ENCODE measurements around the gene FLNA. TPM values are rescaled to one million over a fixed set of nuclear protein-coding genes. Genes with fewer than 3 reads are reported as not detected.
"Not testable (repeated sequence)": the region's sequence is repeated elsewhere in the genome, so short reads cannot be mapped to it uniquely, and the experiment has no call there.

The FLNA gene
- total RNA-seq, 2 experiments from 2014 or later, result 985 to 994 TPM

DNA sequence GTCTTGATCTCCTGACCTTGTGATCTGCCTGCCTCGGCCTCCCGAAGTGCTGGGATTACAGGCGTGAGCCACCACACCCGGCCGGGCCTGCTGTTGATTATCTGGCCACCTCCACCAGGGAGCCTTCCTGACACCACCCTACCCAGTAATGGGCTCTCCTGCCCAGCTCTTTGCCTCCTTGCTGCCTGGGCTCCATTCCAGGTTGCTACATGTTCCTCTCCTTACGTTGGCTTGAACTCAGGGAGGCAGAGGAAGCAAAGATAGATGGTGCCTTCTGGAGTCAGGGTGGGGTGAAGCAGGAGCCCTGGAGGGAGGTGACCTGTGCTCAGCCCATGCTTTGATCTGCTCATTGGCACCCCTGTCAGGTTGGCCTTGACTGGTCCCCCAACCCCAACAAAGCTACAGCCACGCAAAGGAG lies 26.3 kb downstream of the FLNA start:
- H3K27me3 Mint-ChIP-seq, result no peaks in the 10 kb centered on the region
- no peak overlapping the region for H3K4me3 Mint-ChIP-seq
- peaks cover 20% of the 10 kb centered on the region for H3K4me1 Mint-ChIP-seq

GRCh38 chrX:154343620-154344019 lies 30.8 kb downstream of the FLNA start:
- H3K27me3 Mint-ChIP-seq, H3K36me3 Mint-ChIP-seq, H3K9me3 Mint-ChIP-seq, H3K27ac Mint-ChIP-seq, H3K4me3 Mint-ChIP-seq, DNase-seq, POLR2A ChIA-PET: not testable (repeated sequence)
- H3K4me1 Mint-ChIP-seq, result peaks cover 10% of the 10 kb centered on the region
- ATAC-seq (ENCODE audit: low read depth), result peak; percentile 18

More for the DNA sequence above, 26.3 kb downstream of the FLNA start:
- DNase-seq (no peak), ATAC-seq (ENCODE audit: low read depth) (no peak)
- Mint-ChIP-seq H3K36me3 (no peaks in the 10 kb centered on the region), H3K27ac (peak overlapping the region; percentile 78), H3K9me3 (no peaks in the 10 kb centered on the region)
- POLR2A ChIA-PET, result interaction anchor here (1.0 to 3.0 kb wide), 4 partner anchors 21 to 50 kb away, joined by 3 to 13 read pairs (median 6); partner anchors contain the start of gene FLNA

DNA sequence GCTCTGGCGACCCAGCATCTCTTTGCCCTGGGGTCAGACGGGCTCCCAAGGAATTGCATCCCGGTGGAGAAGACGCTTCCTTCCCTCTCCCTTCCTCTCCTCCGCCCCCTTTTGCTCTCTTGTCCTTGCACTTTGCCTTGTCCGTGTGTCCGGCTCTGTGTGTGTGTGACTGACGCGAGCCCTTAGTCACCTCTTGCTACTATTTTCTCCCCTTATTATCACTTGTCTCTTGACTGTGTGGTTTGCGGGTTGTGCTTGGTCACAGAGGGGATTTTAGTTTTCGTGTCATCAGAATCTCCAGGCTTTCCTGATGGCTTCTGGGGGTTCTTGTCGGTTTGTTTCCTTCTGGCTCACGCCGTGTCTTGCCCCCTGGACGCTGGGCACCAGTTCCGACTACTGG lies 31.4 kb downstream of the FLNA start:
- H3K36me3 Mint-ChIP-seq; H3K27me3 Mint-ChIP-seq; H3K4me1 Mint-ChIP-seq; H3K9me3 Mint-ChIP-seq; ATAC-seq (ENCODE audit: low read depth); DNase-seq; H3K27ac Mint-ChIP-seq; POLR2A ChIA-PET; H3K4me3 Mint-ChIP-seq: not testable (repeated sequence)

DNA sequence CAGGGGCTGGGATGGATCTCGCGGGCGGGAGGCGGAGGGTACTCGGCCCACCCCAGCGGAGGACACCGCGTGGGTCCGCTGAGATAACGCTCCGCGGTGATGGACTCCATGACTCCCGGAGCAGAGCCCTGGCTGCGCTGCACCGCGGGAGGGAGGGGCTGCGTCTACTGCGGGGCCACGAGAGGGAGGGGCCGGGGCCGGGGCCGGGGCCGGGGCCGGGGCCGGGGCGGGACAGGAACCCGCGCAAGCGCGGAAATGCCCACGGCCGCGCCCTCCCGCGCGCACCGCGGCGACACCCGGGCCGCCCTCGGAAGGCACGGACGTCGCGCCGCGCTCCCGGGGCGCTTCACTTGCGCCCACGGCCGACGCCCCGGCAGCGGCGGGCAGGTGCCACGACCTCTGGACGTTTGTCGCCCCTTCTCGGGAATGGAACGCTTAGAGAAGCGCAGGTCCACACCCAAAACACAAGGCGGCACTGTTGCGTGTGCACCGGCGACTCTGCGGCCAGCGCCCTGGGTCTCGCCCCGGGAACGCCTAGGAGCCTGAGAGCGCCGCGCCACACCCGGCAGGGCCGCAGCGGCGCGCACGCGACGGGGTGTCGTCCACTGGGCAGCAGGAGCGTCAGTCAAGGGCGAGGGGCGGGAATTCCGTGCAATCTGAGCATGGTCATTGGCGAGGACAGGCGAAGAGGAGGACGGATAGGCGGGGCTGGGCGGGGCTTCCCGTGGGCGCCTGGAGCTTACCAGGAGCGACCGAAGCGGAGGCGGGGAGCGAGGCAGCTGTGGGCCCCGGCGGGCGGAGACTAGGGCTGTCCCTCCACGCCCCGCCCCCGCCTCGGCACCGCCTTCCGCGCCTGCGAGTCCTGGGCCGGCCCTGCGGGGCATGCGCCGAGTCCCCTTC lies 32.8 kb downstream of the FLNA start:
- H3K36me3 Mint-ChIP-seq, H3K4me3 Mint-ChIP-seq, H3K27ac Mint-ChIP-seq, H3K27me3 Mint-ChIP-seq, H3K4me1 Mint-ChIP-seq, H3K9me3 Mint-ChIP-seq, POLR2A ChIA-PET, DNase-seq: not testable (repeated sequence)
- peak; percentile 85 for ATAC-seq (ENCODE audit: low read depth)

DNA sequence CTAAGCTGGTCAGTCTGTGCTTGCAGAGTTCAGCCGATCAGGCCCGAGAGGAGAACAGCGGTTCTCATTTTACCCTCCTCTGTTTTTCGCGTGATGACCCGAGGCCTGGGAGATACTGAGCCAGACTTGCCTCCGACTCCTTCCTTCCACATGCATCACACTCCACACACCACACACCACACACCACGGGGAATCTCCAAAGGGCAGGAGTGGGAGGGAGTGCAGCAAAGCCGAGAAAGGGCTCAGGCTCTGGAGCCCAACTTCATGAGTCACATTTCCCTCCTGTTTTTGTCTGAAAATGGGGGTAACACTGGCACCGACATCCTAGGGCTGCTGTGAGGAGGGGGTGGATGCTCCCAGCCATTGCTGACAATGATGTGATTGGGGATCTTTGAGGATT lies 39.9 kb downstream of the FLNA start:
- H3K27ac Mint-ChIP-seq, result peak overlapping the region; percentile 87
- DNase-seq, result no peak
- H3K4me1 Mint-ChIP-seq, result peaks cover 12% of the 10 kb centered on the region
- H3K9me3 Mint-ChIP-seq, result no peaks in the 10 kb centered on the region
- no peaks in the 10 kb centered on the region for H3K36me3 Mint-ChIP-seq
- POLR2A ChIA-PET, result no interaction called here
- H3K4me3 Mint-ChIP-seq, result no peak overlapping the region
- H3K27me3 Mint-ChIP-seq, result no peaks in the 10 kb centered on the region
- no peak for ATAC-seq (ENCODE audit: low read depth)

DNA sequence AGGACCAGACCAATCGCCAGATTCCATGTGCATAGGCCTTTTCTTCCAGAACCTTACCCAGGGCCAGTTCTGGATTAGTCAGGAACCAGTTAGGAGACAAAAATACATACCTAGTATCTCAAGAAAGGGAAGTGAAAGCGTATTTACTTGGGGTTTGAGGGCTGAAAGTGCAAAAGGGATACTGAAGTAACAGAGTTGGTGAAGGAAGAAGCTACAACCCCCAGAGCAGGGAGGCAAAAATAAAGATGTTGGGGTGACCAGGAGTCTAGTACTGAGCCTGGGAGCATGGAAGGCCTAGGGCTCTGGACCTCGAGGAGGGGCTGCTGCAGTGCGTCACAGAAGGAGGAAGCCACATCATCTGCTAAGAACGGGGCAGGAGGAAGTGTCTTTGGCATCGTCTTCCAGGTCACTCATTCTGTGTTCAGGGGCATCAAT lies 40.6 kb downstream of the FLNA start:
- ATAC-seq (ENCODE audit: low read depth), result peak; percentile 42
- DNase-seq, result no peak
- H3K36me3 Mint-ChIP-seq, result no peaks in the 10 kb centered on the region

GRCh38 chrX:154333116-154333515 lies 41.3 kb downstream of the FLNA start:
- Mint-ChIP-seq H3K9me3 (no peaks in the 10 kb centered on the region), H3K4me3 (no peak overlapping the region), H3K27me3 (no peaks in the 10 kb centered on the region), H3K4me1 (peaks cover 14% of the 10 kb centered on the region), H3K27ac (no peak overlapping the region), H3K36me3 (no peaks in the 10 kb centered on the region)
- ATAC-seq (ENCODE audit: low read depth) (no peak), DNase-seq (no peak)
- POLR2A ChIA-PET, result interaction anchor here (0.7 kb wide), 1 partner anchor 78 kb away, joined by 3 read pairs; no protein-coding TSS in a partner anchor

More for the DNA sequence above, 40.6 kb downstream of the FLNA start:
- no peaks in the 10 kb centered on the region for H3K9me3 Mint-ChIP-seq
- H3K4me1 Mint-ChIP-seq, result peaks cover 12% of the 10 kb centered on the region
- peak overlapping the region; percentile 87 for H3K27ac Mint-ChIP-seq
- POLR2A ChIA-PET, result no interaction called here
- H3K27me3 Mint-ChIP-seq, result no peaks in the 10 kb centered on the region
- H3K4me3 Mint-ChIP-seq, result peak overlapping the region; percentile 50

DNA sequence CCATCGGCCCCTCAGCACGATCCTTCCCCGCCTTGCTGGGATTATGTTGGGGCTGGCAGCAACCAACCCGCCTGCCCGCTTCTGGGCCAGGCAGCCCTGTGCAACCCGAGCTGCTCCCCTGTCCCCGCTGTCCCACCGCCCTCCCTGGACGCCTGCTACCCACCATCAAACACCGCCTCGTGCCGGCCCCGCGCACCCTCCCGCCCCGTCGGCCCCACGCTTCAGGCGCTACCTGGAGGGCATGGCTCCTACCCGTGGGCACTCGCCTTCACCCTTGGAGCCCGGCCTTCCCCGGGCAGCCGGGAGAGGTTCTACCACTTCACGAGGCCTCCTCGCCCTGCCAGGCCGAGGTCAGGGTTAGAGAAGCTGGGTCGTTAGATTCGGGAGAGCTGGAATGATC lies 41.9 kb downstream of the FLNA start:
- no peak overlapping the region for H3K4me3 Mint-ChIP-seq
- H3K9me3 Mint-ChIP-seq, result no peaks in the 10 kb centered on the region
- H3K4me1 Mint-ChIP-seq, result peaks cover 18% of the 10 kb centered on the region
- DNase-seq (no peak), ATAC-seq (ENCODE audit: low read depth) (no peak)
- no peaks in the 10 kb centered on the region for H3K36me3 Mint-ChIP-seq
- H3K27me3 Mint-ChIP-seq, result no peaks in the 10 kb centered on the region
- POLR2A ChIA-PET, result interaction anchor here (0.7 kb wide), 1 partner anchor 78 kb away, joined by 3 read pairs; no protein-coding TSS in a partner anchor
- no peak overlapping the region for H3K27ac Mint-ChIP-seq

DNA sequence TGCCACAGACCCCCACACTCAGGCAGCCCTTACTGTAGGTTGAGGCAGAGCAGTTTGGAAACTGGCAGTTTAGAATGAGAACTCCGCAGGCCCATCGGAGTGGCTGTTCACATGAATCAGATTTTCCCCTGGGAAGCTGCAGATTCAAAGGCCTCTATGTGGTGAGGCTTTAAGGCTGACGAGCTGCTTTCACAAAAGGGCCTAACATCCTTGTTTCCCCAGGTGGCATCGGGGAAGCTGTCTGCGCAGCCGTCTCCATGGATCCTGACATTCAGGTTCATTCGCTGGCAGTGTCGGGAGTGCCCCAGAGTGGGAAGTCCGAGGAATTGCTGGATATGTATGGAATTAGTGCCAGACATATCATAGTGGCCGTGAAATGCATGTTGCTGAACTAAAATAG lies 45.1 kb downstream of the FLNA start:
- Mint-ChIP-seq H3K4me1 (peaks cover 32% of the 10 kb centered on the region), H3K9me3 (no peaks in the 10 kb centered on the region), H3K27ac (no peak overlapping the region), H3K36me3 (no peaks in the 10 kb centered on the region), H3K4me3 (no peak overlapping the region), H3K27me3 (no peaks in the 10 kb centered on the region)
- POLR2A ChIA-PET, result no interaction called here
- DNase-seq, result no peak
- ATAC-seq (ENCODE audit: low read depth), result no peak

DNA sequence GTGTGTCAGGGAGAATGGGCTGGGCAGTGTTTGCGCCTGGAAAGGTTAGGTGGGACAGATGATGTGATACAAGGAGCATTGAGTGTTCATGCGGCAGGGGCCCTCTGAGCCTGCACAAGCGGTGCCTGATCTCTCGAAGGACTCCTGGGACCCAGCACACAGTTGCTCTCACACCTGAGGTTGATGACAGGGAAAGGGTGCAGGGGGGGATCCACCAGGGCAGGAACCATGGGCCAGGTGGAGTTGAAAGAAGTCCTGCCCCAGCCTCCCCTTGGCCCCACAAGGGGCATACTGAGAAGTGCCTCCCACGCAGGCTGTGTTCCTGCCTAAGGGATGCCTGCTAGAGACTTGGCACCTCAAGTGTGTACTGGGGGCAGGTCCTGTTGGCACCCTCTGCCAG lies 45.8 kb downstream of the FLNA start:
- no peaks in the 10 kb centered on the region for H3K9me3 Mint-ChIP-seq
- H3K27ac Mint-ChIP-seq, result no peak overlapping the region
- no peak for DNase-seq
- ATAC-seq (ENCODE audit: low read depth), result no peak
- peaks cover 26% of the 10 kb centered on the region for H3K4me1 Mint-ChIP-seq
- no peaks in the 10 kb centered on the region for H3K27me3 Mint-ChIP-seq
- no peak overlapping the region for H3K4me3 Mint-ChIP-seq
- H3K36me3 Mint-ChIP-seq, result no peaks in the 10 kb centered on the region
- POLR2A ChIA-PET, result no interaction called here

DNA sequence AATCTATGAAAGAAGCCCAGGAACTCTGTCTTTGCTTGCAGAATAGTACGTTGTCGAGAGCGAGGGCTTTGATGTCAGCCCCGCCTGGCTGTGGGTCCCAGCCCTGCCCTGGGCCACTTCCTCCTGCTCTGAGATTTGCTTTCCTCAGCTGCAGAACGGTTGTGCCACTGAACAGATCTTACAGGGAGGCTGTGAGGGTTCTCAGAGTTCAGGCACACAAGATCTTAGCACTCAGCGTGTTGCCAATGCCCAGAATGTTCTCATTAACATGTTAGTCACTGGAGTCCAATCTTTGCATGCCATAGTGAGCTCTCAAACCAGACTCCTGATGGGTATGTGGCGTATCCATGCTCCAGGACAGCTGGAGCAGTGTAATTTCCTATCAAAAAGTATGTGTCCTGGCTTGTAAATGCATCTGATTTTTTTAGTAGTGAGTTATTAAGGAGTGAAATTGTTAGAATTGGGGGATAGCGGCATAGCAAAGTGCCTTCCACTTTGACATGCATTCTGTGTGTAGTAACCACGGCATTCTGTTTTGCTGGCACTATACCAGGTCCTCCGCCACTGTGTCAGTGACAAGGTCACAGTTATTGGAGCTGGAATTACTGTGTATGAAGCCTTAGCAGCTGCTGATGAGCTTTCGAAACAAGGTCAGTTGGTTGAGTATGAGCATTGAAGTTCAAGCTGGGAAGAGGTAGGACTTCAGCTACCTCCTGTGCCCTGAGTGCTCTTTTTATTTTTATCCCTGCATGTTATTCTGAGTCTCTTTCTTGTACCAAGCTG lies 47.2 kb downstream of the FLNA start:
- DNase-seq, result peak; percentile 54
- Mint-ChIP-seq H3K27me3 (no peaks in the 10 kb centered on the region), H3K4me1 (peaks cover 24% of the 10 kb centered on the region), H3K27ac (peak overlapping the region; percentile 70), H3K9me3 (no peaks in the 10 kb centered on the region), H3K36me3 (no peaks in the 10 kb centered on the region), H3K4me3 (peak overlapping the region; percentile 71)
- POLR2A ChIA-PET, result interaction anchor here (0.8 to 1.0 kb wide), 2 partner anchors 12 to 44 kb away, joined by 3 to 4 read pairs; no protein-coding TSS in a partner anchor
- ATAC-seq (ENCODE audit: low read depth), result peak; percentile 100

- H3K27me3 Mint-ChIP-seq, result no peaks in the 10 kb centered on the region
- DNase-seq (no peak), ATAC-seq (ENCODE audit: low read depth) (no peak)
- no peak overlapping the region for H3K4me3 Mint-ChIP-seq
- no peaks in the 10 kb centered on the region for H3K36me3 Mint-ChIP-seq
- POLR2A ChIA-PET, result no interaction called here
- H3K4me1 Mint-ChIP-seq, result peaks cover 36% of the 10 kb centered on the region
- H3K9me3 Mint-ChIP-seq, result no peaks in the 10 kb centered on the region
- no peak overlapping the region for H3K27ac Mint-ChIP-seq
Measured at GRCh38 chrX:154325541-154325940, 48.9 kb downstream of the FLNA start.

DNA sequence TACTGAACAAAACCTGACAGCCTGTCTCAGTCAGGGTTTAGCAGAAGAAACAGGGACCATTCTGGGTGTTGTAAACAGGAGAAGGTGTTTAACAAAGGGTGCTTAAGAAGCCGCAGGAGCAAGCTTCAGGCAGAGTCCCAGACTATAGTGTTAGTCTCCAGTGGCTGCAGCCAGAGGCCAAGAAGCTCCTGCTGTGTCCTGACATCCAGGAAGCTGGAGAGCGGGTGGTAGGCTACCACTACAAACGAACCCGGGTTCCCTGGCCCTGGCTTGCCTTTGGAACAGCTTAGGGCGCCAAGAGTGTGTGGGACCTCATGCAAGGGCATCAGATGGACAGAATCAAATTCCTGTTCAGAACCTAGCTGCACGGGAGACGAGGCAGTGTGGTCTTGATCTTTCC lies 50.9 kb downstream of the FLNA start:
- peaks cover 40% of the 10 kb centered on the region for H3K4me1 Mint-ChIP-seq
- H3K27me3 Mint-ChIP-seq, result no peaks in the 10 kb centered on the region
- H3K27ac Mint-ChIP-seq, result no peak overlapping the region
- H3K36me3 Mint-ChIP-seq, result no peaks in the 10 kb centered on the region
- H3K9me3 Mint-ChIP-seq, result no peaks in the 10 kb centered on the region
- DNase-seq (no peak), ATAC-seq (ENCODE audit: low read depth) (no peak)
- H3K4me3 Mint-ChIP-seq, result no peak overlapping the region
- POLR2A ChIA-PET, result no interaction called here
